GM12864 (cell line): ENCODE measurements around the gene KCNC2.

Experiments
- DNase-seq: peaks from one replicate; pipeline ENCODE4 v3.0.0-alpha.2; 2011; ENCODE audit warnings: low read depth
- H3K4me3 ChIP-seq: 2 replicates; pipeline ENCODE4 v1.5.1; 2011; ENCODE audit warnings: mild to moderate bottlenecking, low read depth, low read length, control low read depth
- TF ChIP-seq, protein P1 (sequence below): IDR thresholded peaks from 2 replicates; pipeline ENCODE4 v1.5.1; 2011; ENCODE audit warnings: low read depth, mild to moderate bottlenecking, moderate library complexity, low read length, control low read depth, inconsistent platforms; ENCODE audit errors: missing control alignments

KCNC2 gene

DNA sequence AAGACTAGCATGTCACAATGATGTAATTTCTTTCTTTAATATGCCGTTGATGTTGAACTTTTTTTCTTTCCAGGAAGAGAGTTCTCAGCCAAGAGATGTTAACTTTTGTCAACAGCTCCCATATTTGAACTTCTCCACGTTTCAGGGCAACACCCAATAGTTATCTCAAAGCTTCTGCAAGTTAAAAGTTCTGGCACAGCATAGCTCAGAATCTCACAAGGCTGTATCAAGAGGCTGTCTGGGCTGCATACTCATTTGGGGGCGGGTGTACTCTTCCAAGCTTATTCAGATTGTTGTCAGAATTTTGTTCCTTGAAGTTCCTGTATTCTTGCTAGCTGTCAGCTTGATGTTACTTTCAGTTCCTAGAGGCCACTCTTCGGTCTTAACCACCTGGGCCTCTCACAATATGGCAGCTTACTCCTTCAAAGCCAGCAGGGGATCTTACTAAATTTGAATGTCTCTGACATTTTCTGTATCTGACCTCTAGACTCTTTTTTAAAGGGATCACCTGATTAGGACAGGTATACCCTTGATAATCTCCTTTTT lies 38.9 kb downstream of the KCNC2 start:
- TF ChIP-seq, protein P1, sequence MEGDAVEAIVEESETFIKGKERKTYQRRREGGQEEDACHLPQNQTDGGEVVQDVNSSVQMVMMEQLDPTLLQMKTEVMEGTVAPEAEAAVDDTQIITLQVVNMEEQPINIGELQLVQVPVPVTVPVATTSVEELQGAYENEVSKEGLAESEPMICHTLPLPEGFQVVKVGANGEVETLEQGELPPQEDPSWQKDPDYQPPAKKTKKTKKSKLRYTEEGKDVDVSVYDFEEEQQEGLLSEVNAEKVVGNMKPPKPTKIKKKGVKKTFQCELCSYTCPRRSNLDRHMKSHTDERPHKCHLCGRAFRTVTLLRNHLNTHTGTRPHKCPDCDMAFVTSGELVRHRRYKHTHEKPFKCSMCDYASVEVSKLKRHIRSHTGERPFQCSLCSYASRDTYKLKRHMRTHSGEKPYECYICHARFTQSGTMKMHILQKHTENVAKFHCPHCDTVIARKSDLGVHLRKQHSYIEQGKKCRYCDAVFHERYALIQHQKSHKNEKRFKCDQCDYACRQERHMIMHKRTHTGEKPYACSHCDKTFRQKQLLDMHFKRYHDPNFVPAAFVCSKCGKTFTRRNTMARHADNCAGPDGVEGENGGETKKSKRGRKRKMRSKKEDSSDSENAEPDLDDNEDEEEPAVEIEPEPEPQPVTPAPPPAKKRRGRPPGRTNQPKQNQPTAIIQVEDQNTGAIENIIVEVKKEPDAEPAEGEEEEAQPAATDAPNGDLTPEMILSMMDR: no peak
- DNase-seq: no peak

DNA sequence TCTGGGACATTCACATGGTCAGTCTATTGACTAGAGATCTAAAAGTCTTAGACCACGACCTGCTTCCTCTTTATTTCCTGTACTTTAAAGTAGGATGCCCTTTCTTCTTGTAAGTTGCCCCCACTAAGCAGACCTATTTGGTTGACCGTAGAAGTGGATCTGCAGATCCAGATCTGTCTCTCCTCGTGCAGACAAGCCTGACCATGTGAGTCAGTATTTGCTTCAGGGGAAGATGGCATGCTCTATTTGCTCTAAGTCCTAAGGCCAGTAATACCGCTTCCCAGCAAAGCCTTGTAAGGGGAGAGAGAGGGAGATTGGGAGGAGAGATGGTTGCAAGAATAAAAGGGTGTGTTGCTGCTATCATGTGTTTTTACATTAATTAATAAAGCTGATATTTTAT lies 46.8 kb downstream of the KCNC2 start:
- TF ChIP-seq, protein P1: no peak
- no peak overlapping the region for H3K4me3 ChIP-seq
- no peak for DNase-seq

More for the DNA sequence above, 38.9 kb downstream of the KCNC2 start:
- H3K4me3 ChIP-seq: no peak overlapping the region

DNA sequence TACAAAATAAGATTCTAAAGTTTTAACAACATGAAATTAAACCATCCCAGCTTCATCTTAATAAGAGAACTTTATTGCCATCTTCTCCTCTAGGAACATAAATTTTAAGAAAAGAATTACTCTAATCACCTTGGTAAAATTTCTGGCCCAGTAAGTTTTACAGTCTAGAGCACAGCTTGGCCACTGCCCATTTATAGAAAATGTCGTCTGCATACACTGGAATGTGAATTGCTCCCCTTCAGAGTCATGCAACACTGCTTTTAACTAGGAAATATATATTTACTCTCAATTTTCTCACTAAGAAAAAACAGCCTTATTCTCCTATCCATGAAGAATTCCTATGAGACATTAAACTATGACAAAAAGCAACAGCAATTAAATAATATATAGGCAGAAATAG lies 48.2 kb downstream of the KCNC2 start:
- TF ChIP-seq, protein P1: no peak
- no peak for DNase-seq

DNA sequence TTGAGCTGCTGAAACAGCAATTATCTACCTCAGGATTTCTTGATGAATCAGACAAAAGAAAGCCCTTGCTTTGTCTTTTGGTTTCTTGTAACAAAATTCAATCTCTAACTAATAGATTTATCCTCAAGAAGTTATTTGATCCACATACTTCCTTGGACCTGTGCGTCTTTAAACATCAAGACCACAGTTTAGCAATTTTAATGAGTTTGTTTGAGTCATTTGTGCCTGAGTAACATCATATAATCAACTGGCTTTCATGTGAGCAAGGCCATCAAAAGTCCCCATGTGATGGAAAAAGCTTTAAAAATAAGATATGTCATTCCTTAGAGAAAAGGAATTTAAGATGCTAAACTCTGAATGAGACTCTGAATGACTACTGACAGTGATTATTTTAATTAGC lies 52.3 kb downstream of the KCNC2 start:
- no peak for DNase-seq
- H3K4me3 ChIP-seq: no peak overlapping the region

More for the DNA sequence above, 48.2 kb downstream of the KCNC2 start:
- H3K4me3 ChIP-seq: no peak overlapping the region

DNA sequence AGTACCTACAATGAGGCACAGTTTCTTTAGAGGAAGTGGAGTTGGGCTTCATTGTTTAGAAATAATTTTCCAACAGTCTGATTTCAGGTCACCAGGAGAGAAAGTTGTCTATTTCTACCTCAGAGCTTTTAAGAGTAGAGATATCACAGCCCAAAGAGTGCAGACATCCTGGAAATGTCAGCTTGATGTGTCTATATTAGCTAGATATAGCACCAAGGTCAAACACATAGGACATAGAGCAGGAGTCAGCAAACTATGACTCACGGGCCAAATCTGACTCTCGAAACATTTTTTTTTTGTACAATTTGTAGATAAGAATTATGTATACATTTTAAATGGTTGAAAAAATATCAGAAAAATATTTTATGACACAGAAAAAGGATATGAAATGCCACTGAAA lies 53.7 kb downstream of the KCNC2 start:
- TF ChIP-seq, protein P1: no peak
- no peak overlapping the region for H3K4me3 ChIP-seq
- no peak for DNase-seq

More for the DNA sequence above, 52.3 kb downstream of the KCNC2 start:
- TF ChIP-seq, protein P1: no peak

DNA sequence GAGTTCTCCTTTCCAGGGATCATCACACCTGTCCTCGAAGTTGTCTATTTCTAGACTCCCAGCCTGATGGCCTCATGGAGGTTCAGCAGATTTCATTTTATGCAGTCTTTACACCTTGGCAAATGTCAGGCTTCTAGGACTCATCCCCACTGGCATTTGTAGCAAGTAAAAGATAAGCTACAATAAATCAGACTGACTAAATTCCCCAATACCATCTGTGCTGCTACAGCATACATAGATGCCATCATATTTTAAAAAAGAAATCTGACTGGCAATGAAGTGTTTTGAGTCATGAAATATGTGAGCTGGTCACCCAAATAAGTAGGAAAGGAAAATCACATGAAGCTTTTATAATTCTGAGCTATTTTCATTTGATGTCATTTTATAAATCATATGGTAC lies 55.3 kb downstream of the KCNC2 start:
- no peak overlapping the region for H3K4me3 ChIP-seq
- no peak for DNase-seq
- TF ChIP-seq, protein P1: no peak

DNA sequence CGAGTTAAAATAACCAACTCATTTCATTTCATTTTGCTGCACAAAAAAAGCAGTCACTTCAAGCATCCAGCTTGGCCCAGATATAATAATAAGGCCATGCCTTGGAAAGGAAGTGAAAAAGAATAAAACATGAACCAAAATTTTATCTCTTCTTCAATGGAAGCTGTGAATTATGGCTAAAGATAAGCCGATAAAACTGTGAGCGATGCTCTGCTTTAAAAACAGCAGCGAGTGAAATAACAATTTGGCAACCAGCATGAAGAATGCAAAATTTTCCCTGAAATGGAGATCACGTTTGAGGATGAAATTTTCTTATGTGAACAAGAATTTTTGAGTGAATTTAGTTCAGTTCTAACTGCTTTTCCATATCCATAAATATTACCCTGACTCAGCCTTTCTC lies 70.4 kb downstream of the KCNC2 start:
- H3K4me3 ChIP-seq: no peak overlapping the region
- TF ChIP-seq, protein P1: no peak
- DNase-seq: no peak
